Spleen (tissue), 7 donors: ENCODE data around the gene MYOM3.
"Not testable (repeated sequence)": the region's sequence is repeated elsewhere in the genome, so short reads cannot be mapped to it uniquely, and the experiment has no call there.

ENCODE experiments used
- POLR2AphosphoS5 ChIP-seq, 3 donors: sonication (generic); formaldehyde crosslinking; IDR thresholded peaks; one replicate each; pipeline ENCODE4 v1.5.1; 2017; ENCODE audit warnings: antibody characterized with exemption in 3 of 3
- TF ChIP-seq, protein P1 (sequence below), 11 experiments: fragments of 200-600 bp in 7 of 11; fragments of 450-650 bp in 4 of 11; sonication (generic) in 4 of 11; IDR thresholded peaks in 8 of 11; conservative IDR thresholded peaks in 3 of 11; 1 replicate in 7 of 11; 2 replicates in 4 of 11; pipeline versions ENCODE4 v1.4.0 to v1.8.0; 2016 to 2021; ENCODE audit warnings: antibody characterized with exemption in 11 of 11, inconsistent platforms in 4 of 11, mild to moderate bottlenecking in 1 of 11
- donor health status: DM: no; HTN: no; CAD: no; lungs with moderate emphysema.
- donor health status: DM: no; HTN: no; CAD: no.
- donor health status: DM: no; HTN: no; CAD: no.

DNA sequence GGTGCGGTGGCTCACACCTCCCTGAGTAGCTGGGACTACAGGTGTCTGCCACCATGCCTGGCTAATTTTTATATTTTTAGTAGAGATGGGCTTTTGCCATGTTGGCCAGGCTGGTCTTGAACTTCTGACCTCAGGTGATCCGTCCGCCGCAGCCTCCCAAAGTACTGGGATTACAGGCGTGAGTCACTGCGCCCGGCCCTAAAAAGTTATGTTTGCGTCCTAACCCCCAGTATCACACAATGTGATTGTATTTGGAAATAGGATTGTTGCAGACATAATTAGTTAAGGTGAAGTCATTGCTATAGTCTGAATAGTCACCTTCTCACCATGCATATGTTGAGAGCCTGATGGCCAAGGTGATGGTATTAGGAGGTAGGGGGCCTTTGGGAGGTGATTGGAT, 99.1 kb downstream of the MYOM3 start:
- TF ChIP-seq, protein P1, sequence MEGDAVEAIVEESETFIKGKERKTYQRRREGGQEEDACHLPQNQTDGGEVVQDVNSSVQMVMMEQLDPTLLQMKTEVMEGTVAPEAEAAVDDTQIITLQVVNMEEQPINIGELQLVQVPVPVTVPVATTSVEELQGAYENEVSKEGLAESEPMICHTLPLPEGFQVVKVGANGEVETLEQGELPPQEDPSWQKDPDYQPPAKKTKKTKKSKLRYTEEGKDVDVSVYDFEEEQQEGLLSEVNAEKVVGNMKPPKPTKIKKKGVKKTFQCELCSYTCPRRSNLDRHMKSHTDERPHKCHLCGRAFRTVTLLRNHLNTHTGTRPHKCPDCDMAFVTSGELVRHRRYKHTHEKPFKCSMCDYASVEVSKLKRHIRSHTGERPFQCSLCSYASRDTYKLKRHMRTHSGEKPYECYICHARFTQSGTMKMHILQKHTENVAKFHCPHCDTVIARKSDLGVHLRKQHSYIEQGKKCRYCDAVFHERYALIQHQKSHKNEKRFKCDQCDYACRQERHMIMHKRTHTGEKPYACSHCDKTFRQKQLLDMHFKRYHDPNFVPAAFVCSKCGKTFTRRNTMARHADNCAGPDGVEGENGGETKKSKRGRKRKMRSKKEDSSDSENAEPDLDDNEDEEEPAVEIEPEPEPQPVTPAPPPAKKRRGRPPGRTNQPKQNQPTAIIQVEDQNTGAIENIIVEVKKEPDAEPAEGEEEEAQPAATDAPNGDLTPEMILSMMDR (IDR thresholded peaks at IDR 0.05 in 8 of 11, conservative IDR thresholded peaks at IDR 0.05 in 3 of 11): not testable (repeated sequence)
- TF ChIP-seq POLR2AphosphoS5 (IDR thresholded peaks at IDR 0.05): not testable (repeated sequence)
